Measurements from ENCODE around the gene IL4. TPM values are rescaled to one million over a fixed set of nuclear protein-coding genes. Genes with fewer than 3 reads are reported as not detected.

IL4 gene
- not detected in 2 replicates for total RNA-seq

GRCh38 chr5:132673939-132674630, at the start of gene IL4:
Gene IL4 (plus strand): TSS chr5:132673989. CDS start chr5:132674051, 62 bp downstream.

GRCh38 chr5:132657676-132658380, 16.0 kb upstream of the IL4 start, which contains the start of gene IL13:
Gene IL13 (plus strand): TSS chr5:132658173. CDS start chr5:132658187, 14 bp downstream.

Other genes starting within 250 kb of the IL4 start
- gene IRF1, start 183.2 kb upstream of the IL4 start, total RNA-seq: 18.3 and 33.6 TPM in 2 replicates
- not detected in 2 replicates for gene IL5, start 130.5 kb upstream of the IL4 start, total RNA-seq
- 43.8 and 52.6 TPM in 2 replicates for gene RAD50, start 117.0 kb upstream of the IL4 start, total RNA-seq
- not detected in 2 replicates for gene IL13, start 15.8 kb upstream of the IL4 start, total RNA-seq
- 12.0 and 15.3 TPM in 2 replicates for gene KIF3A, start 63.6 kb downstream of the IL4 start, total RNA-seq
- gene CCNI2, start 73.4 kb downstream of the IL4 start, total RNA-seq: not detected in 2 replicates
- 55.7 and 64.9 TPM in 2 replicates for gene SEPTIN8, start 103.2 kb downstream of the IL4 start, total RNA-seq
- gene SOWAHA, start 139.3 kb downstream of the IL4 start, total RNA-seq: 0.11 and 0.13 TPM in 2 replicates
- gene SHROOM1, start 156.7 kb downstream of the IL4 start, total RNA-seq: 3.8 and 6.7 TPM in 2 replicates
- 0.11 and 0.13 TPM in 2 replicates for gene GDF9, start 192.5 kb downstream of the IL4 start, total RNA-seq
- 89.6 and 99.7 TPM in 2 replicates for gene UQCRQ, start 192.7 kb downstream of the IL4 start, total RNA-seq
- 0.32 and 0.39 TPM in 2 replicates for gene LEAP2, start 199.7 kb downstream of the IL4 start, total RNA-seq